ENCODE results near the gene DDX51. TPM values are rescaled to one million over a fixed set of nuclear protein-coding genes. Genes with fewer than 3 reads are reported as not detected.

The DDX51 gene
- total and polyA plus RNA-seq, 2 donors (not counting 1 experiment from before 2014, with no cell fraction given), result 46.3 to 60.8 TPM

DNA sequence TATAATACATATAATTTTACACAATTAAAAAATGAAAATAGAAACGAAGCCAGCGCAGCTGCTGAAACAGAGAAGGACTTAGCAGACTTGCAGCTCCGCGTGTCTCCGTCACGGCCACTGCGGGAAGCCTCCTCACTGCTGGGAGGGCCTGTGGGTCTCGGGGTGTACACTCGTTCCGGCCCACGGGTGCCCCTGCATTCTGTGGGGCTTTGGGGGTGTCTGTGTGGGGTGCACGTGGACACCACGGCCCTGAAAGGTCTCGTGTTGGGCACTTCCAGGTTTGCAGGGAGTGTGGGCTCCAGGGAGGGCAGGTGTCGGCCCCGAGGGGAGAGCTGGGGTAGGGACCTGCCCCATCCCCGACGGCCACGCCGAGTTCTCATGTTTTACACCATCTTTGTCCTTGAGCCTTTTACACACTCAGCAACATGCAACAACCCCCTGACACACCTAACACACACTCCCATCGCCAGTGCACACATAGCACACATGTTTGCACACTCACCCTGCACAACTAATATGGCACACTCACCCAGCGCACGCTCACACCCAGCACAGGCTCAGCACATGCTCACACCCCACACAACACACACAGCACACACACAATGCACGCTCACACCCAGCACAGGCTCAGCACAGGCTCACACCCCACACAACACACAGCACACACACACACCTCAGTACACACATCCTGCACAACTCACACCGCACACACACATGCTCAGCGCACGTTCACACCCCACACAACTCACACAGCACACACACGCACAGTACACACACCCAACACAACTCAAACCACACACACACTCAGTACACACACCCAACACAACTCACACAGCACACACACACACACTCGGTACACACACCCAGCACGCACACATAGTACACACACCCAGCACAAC lies 36.8 kb upstream of the DDX51 start:
- Mint-ChIP-seq H3K4me3 (no peak overlapping the region), H3K9me3 (ENCODE audit: insufficient read depth) (peaks cover 4% of the 10 kb centered on the region), H3K27ac (no peak overlapping the region), H3K27me3 (peaks cover 19% of the 10 kb centered on the region), H3K4me1 (peaks cover 6% of the 10 kb centered on the region)
- ChIA-PET POLR2A (no interaction called here), CTCF (no interaction called here)
- Histone ChIP-seq H3K4me1 (ENCODE audit: control insufficient read depth in 2 of 2, insufficient read depth in 2 of 2, low read length in 2 of 2) (peaks cover 5 to 7% of the 10 kb centered on the region in 2 donors), H3K9ac (ENCODE audit: low read length) (no peak overlapping the region), H3K4me2 (replicated peaks; ENCODE audit: low read depth, low read length, poor library complexity, severe bottlenecking) (no peak overlapping the region), H3K4me3 (ENCODE audit: control extremely low read depth in 1 of 5, extremely low read depth in 1 of 5, insufficient read depth in 1 of 5, low read depth in 2 of 5, low read length in 4 of 5) (no peak overlapping the region), H3K27me3 (replicated peaks in 1 of 4; ENCODE audit: control extremely low read depth in 1 of 4, control insufficient read depth in 3 of 4, insufficient read depth in 4 of 4, low read length in 3 of 4) (peaks cover 0 to 17% (median 0%) of the 10 kb centered on the region in 4 experiments), H2AFZ (ENCODE audit: insufficient read depth, low read depth, low read length, poor library complexity, severe bottlenecking) (no peak overlapping the region), H3K27ac (ENCODE audit: low read length in 2 of 2) (no peak overlapping the region), H3K36me3 (replicated peaks in 1 of 2; ENCODE audit: control extremely low read depth in 1 of 2, control insufficient read depth in 1 of 2, extremely low read depth in 1 of 2, insufficient read depth in 2 of 2, low read length in 1 of 2) (no peaks in the 10 kb centered on the region), H3K9me3 (ENCODE audit: control extremely low read depth in 1 of 3, control insufficient read depth in 2 of 3, insufficient read depth in 1 of 3, low read length in 2 of 3) (peaks cover 0 to 40% (median 0%) of the 10 kb centered on the region in 3 donors), H3K79me2 (ENCODE audit: control insufficient read depth, insufficient read depth, low read length) (no peaks in the 10 kb centered on the region), H4K20me1 (ENCODE audit: control insufficient read depth, insufficient read depth, low read length, poor library complexity, severe bottlenecking) (no peaks in the 10 kb centered on the region)
- TF ChIP-seq, protein P1, sequence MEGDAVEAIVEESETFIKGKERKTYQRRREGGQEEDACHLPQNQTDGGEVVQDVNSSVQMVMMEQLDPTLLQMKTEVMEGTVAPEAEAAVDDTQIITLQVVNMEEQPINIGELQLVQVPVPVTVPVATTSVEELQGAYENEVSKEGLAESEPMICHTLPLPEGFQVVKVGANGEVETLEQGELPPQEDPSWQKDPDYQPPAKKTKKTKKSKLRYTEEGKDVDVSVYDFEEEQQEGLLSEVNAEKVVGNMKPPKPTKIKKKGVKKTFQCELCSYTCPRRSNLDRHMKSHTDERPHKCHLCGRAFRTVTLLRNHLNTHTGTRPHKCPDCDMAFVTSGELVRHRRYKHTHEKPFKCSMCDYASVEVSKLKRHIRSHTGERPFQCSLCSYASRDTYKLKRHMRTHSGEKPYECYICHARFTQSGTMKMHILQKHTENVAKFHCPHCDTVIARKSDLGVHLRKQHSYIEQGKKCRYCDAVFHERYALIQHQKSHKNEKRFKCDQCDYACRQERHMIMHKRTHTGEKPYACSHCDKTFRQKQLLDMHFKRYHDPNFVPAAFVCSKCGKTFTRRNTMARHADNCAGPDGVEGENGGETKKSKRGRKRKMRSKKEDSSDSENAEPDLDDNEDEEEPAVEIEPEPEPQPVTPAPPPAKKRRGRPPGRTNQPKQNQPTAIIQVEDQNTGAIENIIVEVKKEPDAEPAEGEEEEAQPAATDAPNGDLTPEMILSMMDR (IDR thresholded peaks at IDR 0.05), result no peak
- TF ChIP-seq EZH2 (IDR thresholded peaks at IDR 0.05; ENCODE audit: borderline replicate concordance, insufficient read depth, low read depth, low read length, poor library complexity, severe bottlenecking), result no peak
- no peak for ATAC-seq (ENCODE audit: low read depth)
- intact Hi-C loops (cut with micrococcal nuclease), result no loop called here
- DNase-seq, result no peak
- 88% methylated on average over 28 of the region's 30 CpGs for WGBS (ENCODE audit: insufficient coverage)

All from B cell (primary cell).